DND-41 (cell line): Measurements from ENCODE around the gene MDFI.

Experiments used
- ATAC-seq: fragments of 200-7000 bp; cut with Tn5 transposase; 3 replicates; pipeline ENCODE4 v1.9.1; 2021; ENCODE audit warnings: low read depth; ENCODE audit not compliant: insufficient read depth
- DNase-seq: peaks from one replicate; pipeline ENCODE4 v3.0.0-alpha.2; 2020
- H2AFZ ChIP-seq: 2 replicates; pipeline ENCODE4 v1.6.0; 2012; ENCODE audit warnings: low read depth, low read length
- H3K27ac ChIP-seq: 2 replicates; pipeline ENCODE4 v1.5.1; 2012; ENCODE audit warnings: low read length, inconsistent platforms
- H3K27me3 ChIP-seq: fragments of 200-600 bp; sonication (generic); 2 replicates; pipeline ENCODE4 v1.6.0; 2012; ENCODE audit warnings: low read length, mild to moderate bottlenecking, inconsistent platforms; ENCODE audit not compliant: insufficient read depth, poor library complexity
- H3K36me3 ChIP-seq: 2 replicates; pipeline ENCODE4 v1.5.1; 2012; ENCODE audit warnings: low read length, inconsistent platforms; ENCODE audit not compliant: insufficient read depth
- H3K4me1 ChIP-seq: 2 replicates; pipeline ENCODE4 v1.5.1; 2012; ENCODE audit warnings: mild to moderate bottlenecking, low read length; ENCODE audit not compliant: insufficient read depth
- H3K4me2 ChIP-seq: 2 replicates; pipeline ENCODE4 v1.6.0; 2012; ENCODE audit warnings: mild to moderate bottlenecking, moderate library complexity, low read length, inconsistent platforms; ENCODE audit not compliant: insufficient read depth
- H3K4me3 ChIP-seq, 2 experiments: fragments of 200-600 bp in 1 of 2; shearing (Covaris generic) in 1 of 2; 2 replicates each; pipeline ENCODE4 v1.5.1; 2012 to 2016; ENCODE audit warnings: inconsistent platforms in 2 of 2, low read length in 2 of 2, mild to moderate bottlenecking in 2 of 2, low read depth in 1 of 2, moderate library complexity in 1 of 2
- H3K79me2 ChIP-seq: 2 replicates; pipeline ENCODE4 v1.6.0; 2012; ENCODE audit warnings: low read length, inconsistent platforms; ENCODE audit not compliant: insufficient read depth
- H3K9ac ChIP-seq: 2 replicates; pipeline ENCODE4 v1.6.0; 2012; ENCODE audit warnings: low read depth, mild to moderate bottlenecking, inconsistent platforms, low read length, moderate library complexity
- H3K9me3 ChIP-seq: 2 replicates; pipeline ENCODE4 v1.5.1; 2012; ENCODE audit warnings: low read length, moderate library complexity, mild to moderate bottlenecking, inconsistent platforms; ENCODE audit not compliant: insufficient read depth, severe bottlenecking
- H4K20me1 ChIP-seq: 2 replicates; pipeline ENCODE4 v1.6.0; 2012; ENCODE audit warnings: low read length; ENCODE audit not compliant: insufficient read depth
- EZH2 ChIP-seq: IDR thresholded peaks from 3 replicates; pipeline ENCODE4 v1.6.1; 2012; ENCODE audit warnings: borderline replicate concordance, low read depth, mild to moderate bottlenecking, moderate library complexity, low read length, inconsistent platforms; ENCODE audit not compliant: severe bottlenecking
- TF ChIP-seq, protein P1 (sequence below): IDR thresholded peaks from 2 replicates; pipeline ENCODE4 v1.5.1; 2012; ENCODE audit warnings: borderline replicate concordance, low read length, moderate library complexity, mild to moderate bottlenecking; ENCODE audit not compliant: poor library complexity, severe bottlenecking; ENCODE audit errors: extremely low read depth

The MDFI gene

GRCh38 chr6:41654151-41654697, 16.0 kb downstream of the MDFI start:
- Histone ChIP-seq H3K4me1 (no peaks in the 10 kb centered on the region), H4K20me1 (no peaks in the 10 kb centered on the region), H3K79me2 (no peaks in the 10 kb centered on the region), H3K36me3 (peaks cover 3% of the 10 kb centered on the region; the same call in 1 of the 2 replicates), H3K9me3 (no peaks in the 10 kb centered on the region), H3K9ac (no peak overlapping the region), H3K27ac (no peak overlapping the region), H3K4me2 (no peak overlapping the region), H2AFZ (no peak overlapping the region), H3K27me3 (no peaks in the 10 kb centered on the region), H3K4me3 (no peak overlapping the region)
- DNase-seq, result no peak
- no peak for ATAC-seq
- TF ChIP-seq EZH2, result no peak
- TF ChIP-seq, protein P1, sequence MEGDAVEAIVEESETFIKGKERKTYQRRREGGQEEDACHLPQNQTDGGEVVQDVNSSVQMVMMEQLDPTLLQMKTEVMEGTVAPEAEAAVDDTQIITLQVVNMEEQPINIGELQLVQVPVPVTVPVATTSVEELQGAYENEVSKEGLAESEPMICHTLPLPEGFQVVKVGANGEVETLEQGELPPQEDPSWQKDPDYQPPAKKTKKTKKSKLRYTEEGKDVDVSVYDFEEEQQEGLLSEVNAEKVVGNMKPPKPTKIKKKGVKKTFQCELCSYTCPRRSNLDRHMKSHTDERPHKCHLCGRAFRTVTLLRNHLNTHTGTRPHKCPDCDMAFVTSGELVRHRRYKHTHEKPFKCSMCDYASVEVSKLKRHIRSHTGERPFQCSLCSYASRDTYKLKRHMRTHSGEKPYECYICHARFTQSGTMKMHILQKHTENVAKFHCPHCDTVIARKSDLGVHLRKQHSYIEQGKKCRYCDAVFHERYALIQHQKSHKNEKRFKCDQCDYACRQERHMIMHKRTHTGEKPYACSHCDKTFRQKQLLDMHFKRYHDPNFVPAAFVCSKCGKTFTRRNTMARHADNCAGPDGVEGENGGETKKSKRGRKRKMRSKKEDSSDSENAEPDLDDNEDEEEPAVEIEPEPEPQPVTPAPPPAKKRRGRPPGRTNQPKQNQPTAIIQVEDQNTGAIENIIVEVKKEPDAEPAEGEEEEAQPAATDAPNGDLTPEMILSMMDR, result no peak

- Histone ChIP-seq H3K27me3 (no peaks in the 10 kb centered on the region), H4K20me1 (no peaks in the 10 kb centered on the region), H3K27ac (no peak overlapping the region), H3K9ac (no peak overlapping the region), H3K36me3 (peaks cover 3% of the 10 kb centered on the region; the same call in 1 of the 2 replicates), H3K9me3 (no peaks in the 10 kb centered on the region), H3K4me1 (no peaks in the 10 kb centered on the region), H3K4me2 (no peak overlapping the region), H3K79me2 (no peaks in the 10 kb centered on the region), H3K4me3 (no peak overlapping the region), H2AFZ (no peak overlapping the region)
- ATAC-seq (no peak), DNase-seq (no peak)
- TF ChIP-seq EZH2, result no peak
- TF ChIP-seq, protein P1, result no peak
Observed at GRCh38 chr6:41654698-41655151, 16.5 kb downstream of the MDFI start.

GRCh38 chr6:41655176-41655575, 16.9 kb downstream of the MDFI start:
- no peaks in the 10 kb centered on the region for H3K9me3 ChIP-seq
- H3K4me1 ChIP-seq, result no peaks in the 10 kb centered on the region
- ATAC-seq (no peak), DNase-seq (no peak)
- H3K4me2 ChIP-seq, result no peak overlapping the region
- no peaks in the 10 kb centered on the region for H3K79me2 ChIP-seq
- no peak overlapping the region for H2AFZ ChIP-seq
- no peaks in the 10 kb centered on the region for H4K20me1 ChIP-seq
- H3K36me3 ChIP-seq, result peaks cover 3% of the 10 kb centered on the region; the same call in 1 of the 2 replicates
- TF ChIP-seq, protein P1, result no peak
- no peak for TF ChIP-seq EZH2
- no peak overlapping the region for H3K27ac ChIP-seq
- H3K9ac ChIP-seq, result no peak overlapping the region
- H3K4me3 ChIP-seq, result no peak overlapping the region
- no peaks in the 10 kb centered on the region for H3K27me3 ChIP-seq
